Measurements from ENCODE around the gene ADAMTSL3. TPM values are rescaled to one million over a fixed set of nuclear protein-coding genes. Genes with fewer than 3 reads are reported as not detected.

Gene ADAMTSL3
- polyA plus RNA-seq, 1 experiment = not detected

DNA sequence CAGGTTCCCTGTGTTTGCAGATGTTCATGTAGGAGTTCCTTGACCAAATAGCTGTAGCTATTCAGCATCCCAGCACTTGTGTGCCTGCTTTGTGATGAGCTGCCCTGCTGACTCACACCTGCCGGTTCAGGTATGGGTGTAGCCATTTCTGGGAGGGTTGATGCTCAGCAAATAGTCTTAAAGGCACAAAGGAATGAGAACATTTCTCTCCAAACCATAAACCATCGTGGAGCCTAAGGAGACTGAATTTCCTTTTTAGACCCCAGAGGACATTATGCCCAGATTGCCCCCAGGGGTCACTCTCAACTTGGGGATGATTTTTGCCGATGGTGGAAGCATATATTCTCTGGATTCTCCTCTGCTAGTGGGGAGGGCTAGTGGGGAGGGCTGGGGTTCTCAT lies 80.6 kb downstream of the ADAMTSL3 start:
- no peaks in the 10 kb centered on the region for H3K27me3 ChIP-seq (ENCODE audit: control insufficient read depth, insufficient read depth, low read length)
- TF ChIP-seq, protein P1, sequence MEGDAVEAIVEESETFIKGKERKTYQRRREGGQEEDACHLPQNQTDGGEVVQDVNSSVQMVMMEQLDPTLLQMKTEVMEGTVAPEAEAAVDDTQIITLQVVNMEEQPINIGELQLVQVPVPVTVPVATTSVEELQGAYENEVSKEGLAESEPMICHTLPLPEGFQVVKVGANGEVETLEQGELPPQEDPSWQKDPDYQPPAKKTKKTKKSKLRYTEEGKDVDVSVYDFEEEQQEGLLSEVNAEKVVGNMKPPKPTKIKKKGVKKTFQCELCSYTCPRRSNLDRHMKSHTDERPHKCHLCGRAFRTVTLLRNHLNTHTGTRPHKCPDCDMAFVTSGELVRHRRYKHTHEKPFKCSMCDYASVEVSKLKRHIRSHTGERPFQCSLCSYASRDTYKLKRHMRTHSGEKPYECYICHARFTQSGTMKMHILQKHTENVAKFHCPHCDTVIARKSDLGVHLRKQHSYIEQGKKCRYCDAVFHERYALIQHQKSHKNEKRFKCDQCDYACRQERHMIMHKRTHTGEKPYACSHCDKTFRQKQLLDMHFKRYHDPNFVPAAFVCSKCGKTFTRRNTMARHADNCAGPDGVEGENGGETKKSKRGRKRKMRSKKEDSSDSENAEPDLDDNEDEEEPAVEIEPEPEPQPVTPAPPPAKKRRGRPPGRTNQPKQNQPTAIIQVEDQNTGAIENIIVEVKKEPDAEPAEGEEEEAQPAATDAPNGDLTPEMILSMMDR (IDR thresholded peaks at IDR 0.05; ENCODE audit: insufficient read depth, low read depth, low read length) = no peak
- no peak overlapping the region for H3K4me3 ChIP-seq (ENCODE audit: low read depth, low read length)
- no peaks in the 10 kb centered on the region for H3K36me3 ChIP-seq (ENCODE audit: control insufficient read depth, insufficient read depth, low read length)
- no peak for DNase-seq (ENCODE audit: low read depth)
- ChIA-PET POLR2A (no interaction called here), CTCF (no interaction called here)

- H3K36me3 ChIP-seq (ENCODE audit: control insufficient read depth, insufficient read depth, low read length) = no peaks in the 10 kb centered on the region
- ChIA-PET CTCF (no interaction called here), POLR2A (no interaction called here)
- H3K4me3 ChIP-seq (ENCODE audit: low read depth, low read length) = no peak overlapping the region
- DNase-seq (ENCODE audit: low read depth) = no peak
- TF ChIP-seq, protein P1 (IDR thresholded peaks at IDR 0.05; ENCODE audit: insufficient read depth, low read depth, low read length) = no peak
- no peaks in the 10 kb centered on the region for H3K27me3 ChIP-seq (ENCODE audit: control insufficient read depth, insufficient read depth, low read length)
These were observed 85.7 kb downstream of the ADAMTSL3 start for GRCh38 chr15:83739629-83740028.

DNA sequence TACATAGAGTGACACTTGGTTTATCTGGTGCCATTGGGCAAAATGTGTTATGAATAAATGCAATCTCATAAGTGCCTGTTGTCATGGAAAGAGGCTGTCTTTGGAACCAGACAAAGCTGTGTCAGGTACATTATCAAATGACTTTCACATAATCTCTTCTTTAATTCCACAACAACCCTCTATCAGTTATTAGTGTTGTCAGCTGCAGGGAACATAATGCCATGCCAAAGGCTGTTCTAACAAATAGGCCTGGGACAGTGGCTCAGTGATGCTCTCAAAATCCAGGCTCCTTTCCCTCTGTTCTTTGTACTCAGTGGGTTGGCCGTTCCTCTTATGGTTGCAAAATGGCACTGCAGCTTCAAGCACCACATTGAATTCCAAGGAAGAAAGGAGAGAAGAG lies 91.8 kb downstream of the ADAMTSL3 start:
- CTCF ChIA-PET = no interaction called here
- DNase-seq (ENCODE audit: low read depth) = no peak
- POLR2A ChIA-PET = no interaction called here
- no peak overlapping the region for H3K4me3 ChIP-seq (ENCODE audit: low read depth, low read length)
- H3K27me3 ChIP-seq (ENCODE audit: control insufficient read depth, insufficient read depth, low read length) = no peaks in the 10 kb centered on the region
- TF ChIP-seq, protein P1 (IDR thresholded peaks at IDR 0.05; ENCODE audit: insufficient read depth, low read depth, low read length) = no peak
- no peaks in the 10 kb centered on the region for H3K36me3 ChIP-seq (ENCODE audit: control insufficient read depth, insufficient read depth, low read length)

- ChIA-PET CTCF (no interaction called here), POLR2A (no interaction called here)
- TF ChIP-seq, protein P1 (IDR thresholded peaks at IDR 0.05; ENCODE audit: insufficient read depth, low read depth, low read length) = no peak
- Histone ChIP-seq H3K4me3 (ENCODE audit: low read depth, low read length) (no peak overlapping the region), H3K27me3 (ENCODE audit: control insufficient read depth, insufficient read depth, low read length) (no peaks in the 10 kb centered on the region), H3K36me3 (ENCODE audit: control insufficient read depth, insufficient read depth, low read length) (no peaks in the 10 kb centered on the region)
- DNase-seq (ENCODE audit: low read depth) = no peak
These were observed 92.3 kb downstream of the ADAMTSL3 start for GRCh38 chr15:83746231-83746630.

DNA sequence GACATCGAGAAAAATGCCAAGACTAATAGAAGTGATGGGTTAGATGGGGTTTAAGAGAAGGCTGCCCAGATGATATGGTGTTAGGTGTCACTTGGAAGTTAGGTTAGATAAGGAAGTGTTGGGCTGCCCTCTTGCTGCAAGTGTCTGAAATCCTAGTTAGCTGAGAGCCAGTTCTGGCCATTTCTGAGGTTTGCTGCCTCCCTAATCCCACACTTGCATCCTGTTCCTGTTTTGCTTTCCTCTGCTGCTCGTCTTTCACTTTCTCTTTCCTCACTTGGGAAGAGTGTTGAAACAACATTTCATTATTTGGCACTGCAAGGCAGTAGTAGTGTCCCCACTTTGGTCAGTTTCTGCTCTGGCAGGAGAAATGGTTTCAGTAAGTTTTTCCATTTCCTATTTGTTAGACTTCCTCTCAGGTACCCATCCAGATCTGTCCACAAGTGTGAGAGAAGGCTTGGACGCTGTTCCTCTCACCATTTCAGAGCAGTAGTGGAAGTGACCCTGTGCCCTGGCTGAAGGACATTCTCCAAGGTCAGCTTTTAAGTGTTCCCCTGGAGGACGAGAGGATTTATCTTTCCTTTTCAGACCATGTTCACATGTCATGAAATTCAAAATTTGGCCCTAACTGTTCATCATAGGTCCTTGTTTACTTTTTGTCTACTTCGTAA lies 93.3 kb downstream of the ADAMTSL3 start:
- Histone ChIP-seq H3K4me3 (ENCODE audit: low read depth, low read length) (no peak overlapping the region), H3K27me3 (ENCODE audit: control insufficient read depth, insufficient read depth, low read length) (no peaks in the 10 kb centered on the region), H3K36me3 (ENCODE audit: control insufficient read depth, insufficient read depth, low read length) (no peaks in the 10 kb centered on the region)
- POLR2A ChIA-PET = no interaction called here
- CTCF ChIA-PET = no interaction called here
- TF ChIP-seq, protein P1 (IDR thresholded peaks at IDR 0.05; ENCODE audit: insufficient read depth, low read depth, low read length) = no peak
- no peak for DNase-seq (ENCODE audit: low read depth)

Measured in BJ (cell line).